HL-60 (cell line): Measurements from ENCODE around the gene TMEM151A.

Source experiments
- DNase-seq, 2 experiments: peaks; one replicate each; pipeline ENCODE4 v3.0.0-alpha.2; 2010 to 2020; ENCODE audit warnings: low read depth in 1 of 2, low spot score in 1 of 2
- H3K27ac ChIP-seq: fragments of 250-450 bp; sonication (Bioruptor Pico); replicated peaks from 2 replicates; pipeline ENCODE4 v1.5.1; 2020; ENCODE audit warnings: mild to moderate bottlenecking, moderate library complexity
- H3K27me3 ChIP-seq: fragments of 250-450 bp; sonication (Bioruptor Pico); 2 replicates; pipeline ENCODE4 v1.5.1; 2021; ENCODE audit warnings: mild to moderate bottlenecking, moderate library complexity; ENCODE audit not compliant: insufficient read depth, poor library complexity, severe bottlenecking
- H3K4me3 ChIP-seq: replicated peaks from 2 replicates; pipeline ENCODE4 v1.5.1; 2011; ENCODE audit warnings: mild to moderate bottlenecking, control low read depth, low read length; ENCODE audit not compliant: insufficient read depth
- GABPA ChIP-seq: IDR thresholded peaks from 2 replicates; pipeline ENCODE4 v1.6.1; 2012; ENCODE audit warnings: low read depth
- POLR2AphosphoS5 ChIP-seq: IDR thresholded peaks from 2 replicates; pipeline ENCODE4 v1.6.1; 2012; ENCODE audit warnings: low read depth
- SPI1 ChIP-seq: IDR thresholded peaks from 2 replicates; pipeline ENCODE4 v1.6.1; 2012; ENCODE audit warnings: low read depth, mild to moderate bottlenecking, borderline replicate concordance
- TF ChIP-seq, protein P1 (sequence below): IDR thresholded peaks from one replicate; pipeline ENCODE4 v1.5.1; 2011; ENCODE audit warnings: low read length, control low read depth, inconsistent platforms; ENCODE audit not compliant: insufficient read depth
- TF ChIP-seq, protein P2 (sequence below): IDR thresholded peaks from 2 replicates; pipeline ENCODE4 v1.6.1; 2012; ENCODE audit warnings: low read depth; ENCODE audit not compliant: insufficient replicate concordance

TMEM151A gene

DNA sequence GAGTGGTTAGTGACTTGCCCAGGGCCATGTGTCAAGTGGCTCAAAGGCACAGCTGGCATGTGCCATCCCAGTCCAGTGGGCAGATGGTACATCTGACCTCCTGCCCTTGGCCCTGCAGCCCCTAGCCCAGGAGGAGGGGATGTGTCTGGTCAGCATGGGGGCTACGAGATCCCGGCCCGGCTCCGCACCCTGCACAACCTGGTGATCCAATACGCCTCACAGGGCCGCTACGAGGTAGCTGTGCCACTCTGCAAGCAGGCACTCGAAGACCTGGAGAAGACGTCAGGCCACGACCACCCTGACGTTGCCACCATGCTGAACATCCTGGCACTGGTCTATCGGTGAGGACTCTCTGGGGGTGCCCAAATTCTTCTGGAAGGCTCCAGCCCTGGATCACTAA lies 29.0 kb upstream of the TMEM151A start:
- TF ChIP-seq, protein P1, sequence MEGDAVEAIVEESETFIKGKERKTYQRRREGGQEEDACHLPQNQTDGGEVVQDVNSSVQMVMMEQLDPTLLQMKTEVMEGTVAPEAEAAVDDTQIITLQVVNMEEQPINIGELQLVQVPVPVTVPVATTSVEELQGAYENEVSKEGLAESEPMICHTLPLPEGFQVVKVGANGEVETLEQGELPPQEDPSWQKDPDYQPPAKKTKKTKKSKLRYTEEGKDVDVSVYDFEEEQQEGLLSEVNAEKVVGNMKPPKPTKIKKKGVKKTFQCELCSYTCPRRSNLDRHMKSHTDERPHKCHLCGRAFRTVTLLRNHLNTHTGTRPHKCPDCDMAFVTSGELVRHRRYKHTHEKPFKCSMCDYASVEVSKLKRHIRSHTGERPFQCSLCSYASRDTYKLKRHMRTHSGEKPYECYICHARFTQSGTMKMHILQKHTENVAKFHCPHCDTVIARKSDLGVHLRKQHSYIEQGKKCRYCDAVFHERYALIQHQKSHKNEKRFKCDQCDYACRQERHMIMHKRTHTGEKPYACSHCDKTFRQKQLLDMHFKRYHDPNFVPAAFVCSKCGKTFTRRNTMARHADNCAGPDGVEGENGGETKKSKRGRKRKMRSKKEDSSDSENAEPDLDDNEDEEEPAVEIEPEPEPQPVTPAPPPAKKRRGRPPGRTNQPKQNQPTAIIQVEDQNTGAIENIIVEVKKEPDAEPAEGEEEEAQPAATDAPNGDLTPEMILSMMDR, result no peak
- TF ChIP-seq POLR2AphosphoS5 (no peak), SPI1 (no peak), GABPA (no peak)
- TF ChIP-seq, protein P2, sequence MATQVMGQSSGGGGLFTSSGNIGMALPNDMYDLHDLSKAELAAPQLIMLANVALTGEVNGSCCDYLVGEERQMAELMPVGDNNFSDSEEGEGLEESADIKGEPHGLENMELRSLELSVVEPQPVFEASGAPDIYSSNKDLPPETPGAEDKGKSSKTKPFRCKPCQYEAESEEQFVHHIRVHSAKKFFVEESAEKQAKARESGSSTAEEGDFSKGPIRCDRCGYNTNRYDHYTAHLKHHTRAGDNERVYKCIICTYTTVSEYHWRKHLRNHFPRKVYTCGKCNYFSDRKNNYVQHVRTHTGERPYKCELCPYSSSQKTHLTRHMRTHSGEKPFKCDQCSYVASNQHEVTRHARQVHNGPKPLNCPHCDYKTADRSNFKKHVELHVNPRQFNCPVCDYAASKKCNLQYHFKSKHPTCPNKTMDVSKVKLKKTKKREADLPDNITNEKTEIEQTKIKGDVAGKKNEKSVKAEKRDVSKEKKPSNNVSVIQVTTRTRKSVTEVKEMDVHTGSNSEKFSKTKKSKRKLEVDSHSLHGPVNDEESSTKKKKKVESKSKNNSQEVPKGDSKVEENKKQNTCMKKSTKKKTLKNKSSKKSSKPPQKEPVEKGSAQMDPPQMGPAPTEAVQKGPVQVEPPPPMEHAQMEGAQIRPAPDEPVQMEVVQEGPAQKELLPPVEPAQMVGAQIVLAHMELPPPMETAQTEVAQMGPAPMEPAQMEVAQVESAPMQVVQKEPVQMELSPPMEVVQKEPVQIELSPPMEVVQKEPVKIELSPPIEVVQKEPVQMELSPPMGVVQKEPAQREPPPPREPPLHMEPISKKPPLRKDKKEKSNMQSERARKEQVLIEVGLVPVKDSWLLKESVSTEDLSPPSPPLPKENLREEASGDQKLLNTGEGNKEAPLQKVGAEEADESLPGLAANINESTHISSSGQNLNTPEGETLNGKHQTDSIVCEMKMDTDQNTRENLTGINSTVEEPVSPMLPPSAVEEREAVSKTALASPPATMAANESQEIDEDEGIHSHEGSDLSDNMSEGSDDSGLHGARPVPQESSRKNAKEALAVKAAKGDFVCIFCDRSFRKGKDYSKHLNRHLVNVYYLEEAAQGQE, result no peak
- Histone ChIP-seq H3K27ac (no peak overlapping the region), H3K27me3 (no peaks in the 10 kb centered on the region), H3K4me3 (no peak overlapping the region)
- DNase-seq, result no peak

DNA sequence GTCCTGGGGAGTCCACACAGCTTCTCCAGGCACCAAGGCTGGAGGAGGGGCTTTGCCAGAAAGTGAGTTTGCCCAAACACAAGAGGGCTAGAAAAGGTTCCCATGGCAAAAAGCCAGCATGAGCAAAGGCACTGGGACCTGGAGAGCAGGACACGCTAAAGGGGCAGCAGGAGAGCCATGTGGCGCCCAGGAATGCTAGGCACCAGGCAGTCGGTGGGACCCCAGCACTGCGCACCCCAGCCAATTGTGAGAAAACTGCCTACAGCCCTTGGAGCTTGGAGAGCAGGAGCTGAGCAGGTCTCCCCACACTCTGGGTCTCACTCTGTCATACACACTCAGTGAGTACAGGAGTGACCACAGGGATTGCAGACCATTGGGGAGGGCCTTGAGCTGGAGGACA lies 28.5 kb upstream of the TMEM151A start:
- DNase-seq, result no peak
- TF ChIP-seq, protein P2, result no peak
- TF ChIP-seq POLR2AphosphoS5 (no peak), GABPA (no peak), SPI1 (no peak)
- TF ChIP-seq, protein P1, result no peak
- no peak overlapping the region for H3K4me3 ChIP-seq
- no peaks in the 10 kb centered on the region for H3K27me3 ChIP-seq
- H3K27ac ChIP-seq, result no peak overlapping the region

DNA sequence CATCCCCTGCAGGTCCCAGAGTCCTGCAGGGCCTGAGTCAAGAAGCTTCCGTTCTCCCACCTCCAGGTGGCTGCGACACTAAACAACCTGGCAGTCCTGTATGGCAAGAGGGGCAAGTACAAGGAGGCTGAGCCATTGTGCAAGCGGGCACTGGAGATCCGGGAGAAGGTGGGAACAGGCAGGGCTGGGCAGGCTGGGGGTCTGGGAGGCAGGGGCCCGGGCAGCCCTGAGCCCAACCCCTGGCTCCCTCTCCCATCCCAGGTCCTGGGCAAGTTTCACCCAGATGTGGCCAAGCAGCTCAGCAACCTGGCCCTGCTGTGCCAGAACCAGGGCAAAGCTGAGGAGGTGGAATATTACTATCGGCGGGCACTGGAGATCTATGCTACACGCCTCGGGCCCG lies 27.9 kb upstream of the TMEM151A start:
- Histone ChIP-seq H3K27me3 (no peaks in the 10 kb centered on the region), H3K4me3 (no peak overlapping the region), H3K27ac (no peak overlapping the region)
- DNase-seq, result no peak
- TF ChIP-seq GABPA (no peak), POLR2AphosphoS5 (no peak), SPI1 (no peak)
- TF ChIP-seq, protein P1, result no peak
- TF ChIP-seq, protein P2, result no peak
